Right lobe of liver (tissue), 6 donors: ENCODE measurements around the gene SUFU. TPM values are rescaled to one million over a fixed set of nuclear protein-coding genes. Genes with fewer than 3 reads are reported as not detected.

Source experiments
- ATAC-seq, 4 donors: fragments of 200-7000 bp; cut with Tn5 transposase; one replicate each; pipeline ENCODE4 v1.9.1; 2020; ENCODE audit warnings: mild to moderate bottlenecking in 4 of 4, moderate library complexity in 4 of 4
- DNase-seq, 3 donors: peaks; one replicate each; pipeline ENCODE4 v3.0.0-alpha.2; 2020
- H3K27ac ChIP-seq, 3 donors: fragments of 200-600 bp; one replicate each; pipeline ENCODE4 v1.8.0; 2022
- H3K27me3 ChIP-seq, 2 donors: fragments of 200-600 bp; one replicate each; pipeline ENCODE4 v1.8.0; 2022
- H3K36me3 ChIP-seq, 4 donors: fragments of 200-600 bp; sonication (generic) in 1 of 4; one replicate each; pipeline versions ENCODE4 v1.5.1 to v1.8.0; 2017 to 2022; ENCODE audit warnings: control low read depth in 1 of 4
- H3K4me1 ChIP-seq, 4 donors: fragments of 200-600 bp; sonication (generic) in 1 of 4; one replicate each; pipeline versions ENCODE4 v1.5.1 to v1.8.0; 2017 to 2022; ENCODE audit warnings: control low read depth in 1 of 4
- H3K4me3 ChIP-seq, 3 donors: fragments of 200-600 bp; one replicate each; pipeline ENCODE4 v1.8.0; 2022
- H3K9me3 ChIP-seq, 4 donors: fragments of 200-600 bp; sonication (generic) in 1 of 4; one replicate each; pipeline versions ENCODE4 v1.5.1 to v1.8.0; 2017 to 2022; ENCODE audit warnings: control low read depth in 1 of 4
- CTCF ChIP-seq, 4 donors: fragments of 200-600 bp in 3 of 4; fragments of 450-650 bp in 1 of 4; IDR thresholded peaks; one replicate each; pipeline versions ENCODE4 v1.5.1 to v1.8.0; 2016 to 2022; ENCODE audit warnings: antibody characterized with exemption in 4 of 4, mild to moderate bottlenecking in 2 of 4
- POLR2A ChIP-seq: fragments of 450-650 bp; IDR thresholded peaks from one replicate; pipeline ENCODE4 v1.6.1; 2017; ENCODE audit warnings: antibody characterized with exemption, mild to moderate bottlenecking
- WGBS: methylation state at CpG from one replicate; pipeline ENCODE4 v1.1.6; 2018; ENCODE audit warnings: low coverage, low lambda C conversion rate; ENCODE audit not compliant: insufficient coverage; ENCODE audit errors: missing lambda C conversion rate; 5-methylcytosine and 5-hydroxymethylcytosine counted together
- intact Hi-C, 2 donors: fragments of 100-400 bp; cut with DNase I; formaldehyde crosslinking; loops; one replicate each; pipeline versions ENCODE4 v1.11.2 to v1.14.1; 2022
- total RNA-seq, 6 experiments: library from RNA; depleted of rRNA in 2 of 6; stranded (reverse); fragments of >200 nt in 2 of 6; fragmentation: NEBNext Ultra II Directional in 3 of 6; extraction: Animal tissue kit (Norgen Biotek cat#: 25700) in 3 of 6; gene quantifications; one replicate each; pipeline versions ENCODE4 v1.1.0 to v1.2.4, GENCODE V29; 2016 to 2023
- donor health status: DM: no; HTN: yes; CAD: no.
- donor health status: DM: no; HTN: no; CAD: no.
- donor health status: DM: no; HTN: no; CAD: no.
- donor health status: DM: no; HTN: yes; CAD: no.
- donor health status: DM: no; HTN: yes; CAD: no.

SUFU gene
- total RNA-seq, 6 experiments from 2014 or later: 4.2 to 6.2 (median 5.1) TPM

GRCh38 chr10:102505462-102506115 lies 1.8 kb downstream of the SUFU start:
- ATAC-seq: no peak
- Histone ChIP-seq H3K4me3 (peak overlapping the region in 1 of 3 donors; percentile 80), H3K36me3 (peaks cover 0 to 9% (median 4%) of the 10 kb centered on the region in 4 donors), H3K4me1 (peaks cover 0 to 20% (median 7%) of the 10 kb centered on the region in 4 donors), H3K27ac (no peak overlapping the region), H3K27me3 (no peaks in the 10 kb centered on the region), H3K9me3 (no peaks in the 10 kb centered on the region)
- 78% methylated on average over 9 of the region's 10 CpGs for WGBS
- no peak for DNase-seq
- TF ChIP-seq CTCF (IDR thresholded peaks at IDR 0.05): no peak
- TF ChIP-seq POLR2A: no peak
- intact Hi-C loops: loop anchor here (10.0 kb wide), 1 partner anchor 79 kb away; no protein-coding TSS in a partner anchor

- intact Hi-C loops: loop anchor here (10.0 kb wide), 1 partner anchor 77 kb away; no protein-coding TSS in a partner anchor
- no peak for DNase-seq
- Histone ChIP-seq H3K4me3 (no peak overlapping the region), H3K9me3 (no peaks in the 10 kb centered on the region), H3K4me1 (peaks cover 0 to 26% (median 9%) of the 10 kb centered on the region in 4 donors), H3K27me3 (no peaks in the 10 kb centered on the region), H3K27ac (no peak overlapping the region), H3K36me3 (peaks cover 0 to 11% (median 4%) of the 10 kb centered on the region in 4 donors)
- 76% methylated on average over 3 of the region's 3 CpGs for WGBS
- ATAC-seq: no peak
- no peak for TF ChIP-seq POLR2A
- no peak for TF ChIP-seq CTCF (IDR thresholded peaks at IDR 0.05)
Observed at GRCh38 chr10:102507521-102507920, 3.7 kb downstream of the SUFU start.

- intact Hi-C loops: loop anchor here (10.0 kb wide), 1 partner anchor 76 kb away; no protein-coding TSS in a partner anchor
- TF ChIP-seq POLR2A (no peak), CTCF (IDR thresholded peaks at IDR 0.05) (no peak)
- ATAC-seq: no peak
Observed at GRCh38 chr10:102508506-102508905, 4.7 kb downstream of the SUFU start.

GRCh38 chr10:102509387-102509786 lies 5.6 kb downstream of the SUFU start:
- no peaks in the 10 kb centered on the region for H3K27me3 ChIP-seq
- no peak overlapping the region for H3K4me3 ChIP-seq
- peak overlapping the region in 1 of 3 donors; percentile 18 for H3K27ac ChIP-seq
- TF ChIP-seq CTCF (IDR thresholded peaks at IDR 0.05) (no peak), POLR2A (no peak)
- ATAC-seq (peak in 2 of 4 donors; percentile 29 to 68), DNase-seq (no peak)
- 52% methylated on average over 2 of the region's 2 CpGs for WGBS
- intact Hi-C loops: loop anchor here (10.0 kb wide), 1 partner anchor 75 kb away; no protein-coding TSS in a partner anchor
- H3K4me1 ChIP-seq: peaks cover 0 to 20% (median 6%) of the 10 kb centered on the region in 4 donors
- no peaks in the 10 kb centered on the region for H3K9me3 ChIP-seq
- H3K36me3 ChIP-seq: peaks cover 0 to 19% (median 4%) of the 10 kb centered on the region in 4 donors

More at GRCh38 chr10:102508506-102508905, 4.7 kb downstream of the SUFU start:
- Histone ChIP-seq H3K9me3 (no peaks in the 10 kb centered on the region), H3K27me3 (no peaks in the 10 kb centered on the region), H3K36me3 (peaks cover 0 to 19% (median 4%) of the 10 kb centered on the region in 4 donors), H3K4me3 (no peak overlapping the region), H3K4me1 (peaks cover 0 to 20% (median 6%) of the 10 kb centered on the region in 4 donors), H3K27ac (no peak overlapping the region)
- 100% methylated on average over 1 of the region's 1 CpG for WGBS
- DNase-seq: no peak
